Stimulated activated CD4-positive, alpha-beta T cell treated with anti-CD3 and anti-CD28 coated beads, Interleukin-4, amount 100 ng/mL, for 48 hours (primary cell): ENCODE measurements around the gene IRF2BP1.
A peak's percentile ranks its signal among the peaks of the same experiment; 100 is the strongest.

Source experiments
- DNase-seq, 2 donors: peaks; one replicate each; pipeline ENCODE4 v3.0.0-alpha.2; 2020; ENCODE audit warnings: low read depth in 2 of 2

The IRF2BP1 gene

DNA sequence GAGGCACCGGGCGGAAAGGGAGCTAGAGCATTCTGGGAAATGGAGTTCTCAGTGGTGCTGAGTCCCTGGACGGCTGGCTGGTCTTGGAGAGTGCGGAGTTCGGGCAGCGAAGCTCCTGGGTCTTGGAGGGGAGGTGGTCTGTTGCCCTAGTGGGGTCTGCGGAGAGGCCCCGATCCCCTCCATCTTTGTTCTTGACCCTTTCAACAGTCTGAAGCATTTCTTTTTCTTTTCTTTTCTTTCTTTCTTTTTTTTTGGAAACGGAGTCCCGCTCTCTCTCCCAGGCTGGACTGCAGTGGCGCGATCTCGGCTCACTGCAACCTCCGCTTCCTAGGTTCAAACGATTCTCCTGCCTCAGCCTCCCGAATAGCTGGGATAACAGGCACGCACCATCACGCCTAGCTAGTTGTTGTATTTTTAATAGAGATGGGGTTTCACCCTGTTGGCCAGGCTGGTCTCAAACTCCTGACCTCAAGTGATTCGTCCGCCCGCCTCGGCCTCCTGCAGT, 22.6 kb downstream of the IRF2BP1 start:
- DNase-seq, result no peak

DNA sequence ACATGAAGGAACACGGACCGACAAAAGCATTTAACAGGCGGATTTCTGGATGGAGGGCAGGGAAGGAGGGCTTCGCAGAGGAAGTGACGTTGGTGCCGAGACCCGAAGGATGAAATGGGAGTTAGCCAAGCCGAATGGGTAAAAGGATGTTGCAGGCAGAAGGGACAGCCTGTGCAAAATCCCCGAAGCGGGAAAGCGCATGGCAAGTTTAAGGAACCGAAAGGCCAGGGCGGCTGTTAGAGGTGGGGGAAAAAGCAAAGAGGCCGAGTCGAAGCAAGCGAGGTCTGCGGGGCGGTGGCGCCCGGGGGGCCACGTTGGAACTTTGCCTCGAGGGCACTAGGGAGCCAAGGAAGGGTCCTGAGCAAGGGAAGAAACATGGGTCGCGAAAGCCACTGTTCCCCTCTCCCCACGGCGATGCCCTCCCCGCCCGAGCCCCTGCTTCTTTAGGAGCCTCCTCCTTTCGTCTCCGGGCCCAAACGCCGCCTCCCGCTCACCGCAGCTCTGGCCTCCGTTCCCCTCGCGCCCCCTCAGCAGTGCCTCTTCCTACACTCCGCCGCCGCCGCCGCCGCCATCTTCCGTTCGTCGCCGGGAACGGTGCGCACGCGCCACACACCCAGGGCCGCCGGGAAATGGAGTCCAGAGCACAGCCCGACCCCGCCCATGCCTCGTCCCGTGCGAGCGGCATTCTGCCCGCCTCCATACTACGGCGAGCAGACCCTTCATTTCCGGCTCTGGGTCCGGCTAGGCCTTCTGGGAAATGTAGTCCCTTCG, 23.2 kb downstream of the IRF2BP1 start, which contains the start of gene SYMPK:
SYMPK (minus strand) TSS at position 584 of the 771 bp plus-strand sequence. CDS start 8,652 bp downstream, outside the sequence.
- peak; percentile 98 to 99 for DNase-seq

DNA sequence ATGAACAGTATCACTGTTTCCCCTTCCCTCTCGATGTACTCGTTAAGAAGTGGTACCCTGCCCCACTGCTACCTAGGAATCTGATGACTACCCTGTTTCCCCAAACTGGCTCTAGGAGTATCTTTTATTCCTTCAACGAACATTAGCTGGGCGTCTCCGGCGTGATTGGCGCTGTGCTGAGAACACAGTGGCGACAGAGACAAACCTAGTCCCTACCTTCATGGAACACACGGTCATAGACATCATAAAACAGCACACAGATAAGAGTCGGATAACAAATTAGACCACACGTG, 23.7 kb downstream of the IRF2BP1 start:
- no peak for DNase-seq

DNA sequence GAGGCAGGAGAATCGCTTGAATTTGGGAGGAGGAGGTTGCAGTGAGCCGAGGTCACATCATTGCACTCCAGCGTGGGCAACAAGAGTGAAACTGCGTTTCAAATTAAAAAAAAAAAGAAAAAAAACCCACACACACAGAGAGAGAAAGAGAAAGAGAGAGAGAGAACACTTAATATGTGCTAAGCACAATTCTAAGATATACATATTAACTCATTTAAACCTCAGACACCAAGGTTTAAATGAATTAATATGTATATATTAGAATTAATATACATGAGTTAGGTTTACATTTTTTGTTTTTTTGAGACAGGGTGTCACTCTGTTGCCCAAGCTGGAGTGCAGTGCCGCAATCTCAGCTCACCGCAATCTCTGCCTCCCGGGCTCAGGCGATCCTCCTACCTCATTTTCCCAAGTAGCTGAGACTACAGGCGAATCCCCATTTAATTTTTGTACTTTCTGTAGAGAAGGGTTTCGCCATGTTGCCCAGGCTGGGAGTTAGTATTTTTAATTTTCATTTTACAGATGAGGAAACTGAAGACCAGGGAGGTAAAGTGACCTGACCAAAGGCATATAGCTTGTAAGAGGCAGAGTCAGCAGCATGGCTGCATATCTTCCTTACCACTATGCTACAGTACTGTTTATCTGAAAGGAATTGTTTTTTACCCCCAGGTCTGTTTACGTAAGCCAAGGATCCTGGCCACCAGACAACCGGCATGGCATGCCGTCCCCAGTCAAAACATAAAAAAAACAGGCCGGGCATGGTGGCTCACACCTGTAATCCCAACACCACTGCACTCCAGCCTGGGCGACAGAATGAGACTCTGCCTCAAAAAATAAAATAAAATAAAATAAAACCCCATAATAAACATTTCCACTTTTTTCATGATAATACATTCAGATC, 25.3 kb downstream of the IRF2BP1 start:
- no peak for DNase-seq

DNA sequence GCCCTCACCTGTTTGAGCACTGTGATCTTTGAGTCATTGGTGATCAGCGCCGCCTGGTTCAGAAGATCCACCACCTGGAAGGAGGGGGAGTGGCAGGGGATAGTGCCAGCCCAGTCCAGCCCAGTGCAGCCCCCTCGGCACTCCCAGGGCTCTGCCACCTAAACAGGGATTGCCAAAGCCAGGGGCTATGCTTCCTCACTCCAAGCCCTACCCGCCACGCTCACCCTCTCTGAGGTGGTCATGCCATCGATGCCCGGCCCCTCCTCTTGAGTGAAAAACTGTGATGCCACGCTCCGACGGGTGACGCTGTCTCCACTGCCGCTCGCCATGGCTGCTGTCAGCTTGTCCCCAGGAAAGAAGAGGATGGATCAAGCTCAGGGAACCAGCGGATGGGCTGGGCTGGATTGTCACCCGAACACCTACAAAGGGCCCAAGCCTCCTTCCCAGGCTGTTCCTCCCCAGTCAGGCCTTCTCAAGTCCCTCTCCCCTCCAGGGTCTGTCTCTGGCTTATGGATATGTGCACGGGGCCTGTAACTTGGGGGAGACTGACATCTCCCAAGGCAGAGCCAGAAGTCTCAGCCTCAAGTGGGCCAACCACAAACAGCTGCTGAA, 31.7 kb downstream of the IRF2BP1 start:
- DNase-seq, result no peak

DNA sequence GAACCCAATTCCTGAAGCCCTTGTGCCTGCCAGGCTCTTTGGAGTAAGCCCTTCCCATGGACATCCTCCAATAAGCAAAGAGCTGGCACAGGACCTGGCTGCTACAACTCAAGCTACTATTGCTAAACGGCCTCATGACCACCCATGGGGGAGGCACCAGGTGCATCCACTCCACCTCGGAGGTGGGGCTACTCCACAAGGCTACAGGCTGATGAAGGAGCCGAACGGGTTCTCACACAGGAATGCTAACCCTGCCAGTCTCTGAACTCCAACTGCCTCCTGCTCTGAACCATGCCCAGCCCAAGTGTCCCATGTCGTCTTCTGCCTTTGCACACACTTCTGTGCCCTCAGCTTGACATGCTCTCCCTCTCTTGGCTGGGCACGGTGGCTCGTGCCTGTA, 33.0 kb downstream of the IRF2BP1 start:
- DNase-seq, result no peak

DNA sequence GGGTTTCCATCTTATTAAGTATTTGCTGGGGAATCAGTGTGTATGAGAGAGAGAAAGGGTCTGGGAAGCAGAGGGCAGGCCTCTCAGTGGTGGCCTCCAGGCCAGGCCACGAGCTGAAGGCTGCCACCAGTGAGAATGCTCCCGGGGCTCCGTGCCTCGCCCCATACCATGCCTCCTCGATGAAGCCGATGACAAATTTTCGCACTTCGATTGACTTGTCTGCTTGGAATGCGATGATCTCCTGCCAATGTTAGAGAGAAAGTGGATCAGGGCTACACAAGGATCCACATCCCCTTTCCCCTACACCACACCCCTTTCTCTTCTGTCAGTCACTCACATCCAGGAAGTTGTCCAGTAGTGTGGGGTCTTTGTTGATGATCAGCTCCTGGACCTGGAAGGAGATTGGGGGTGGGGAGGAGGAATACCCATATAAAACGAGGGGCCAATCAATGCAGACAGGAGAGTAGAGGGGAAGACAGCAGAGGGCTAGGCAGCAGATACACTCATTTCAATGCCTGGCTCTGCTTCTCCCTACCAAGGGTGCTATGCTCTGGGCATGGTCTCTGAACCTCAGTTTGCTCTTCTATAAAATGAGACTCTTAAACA, 33.7 kb downstream of the IRF2BP1 start:
- no peak for DNase-seq

DNA sequence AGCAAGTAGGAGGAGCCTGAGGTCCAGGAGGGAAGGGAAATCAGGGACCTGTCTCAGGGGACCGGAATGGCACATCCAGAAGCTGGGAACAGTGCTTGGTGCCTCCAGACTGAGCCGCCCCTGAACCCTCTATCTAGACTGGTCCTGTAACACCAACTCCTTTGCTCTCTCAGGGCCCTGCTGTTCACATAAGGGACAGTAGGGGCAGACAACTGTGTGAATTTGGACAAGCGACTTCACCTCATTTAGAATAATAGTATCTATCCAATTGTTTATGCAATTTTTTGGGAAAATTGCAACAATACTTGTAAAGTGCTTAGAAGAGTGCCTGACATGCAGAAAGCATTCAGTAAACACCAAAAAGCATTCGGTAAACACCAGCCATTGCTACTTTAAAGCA, 37.0 kb downstream of the IRF2BP1 start:
- DNase-seq, result no peak

DNA sequence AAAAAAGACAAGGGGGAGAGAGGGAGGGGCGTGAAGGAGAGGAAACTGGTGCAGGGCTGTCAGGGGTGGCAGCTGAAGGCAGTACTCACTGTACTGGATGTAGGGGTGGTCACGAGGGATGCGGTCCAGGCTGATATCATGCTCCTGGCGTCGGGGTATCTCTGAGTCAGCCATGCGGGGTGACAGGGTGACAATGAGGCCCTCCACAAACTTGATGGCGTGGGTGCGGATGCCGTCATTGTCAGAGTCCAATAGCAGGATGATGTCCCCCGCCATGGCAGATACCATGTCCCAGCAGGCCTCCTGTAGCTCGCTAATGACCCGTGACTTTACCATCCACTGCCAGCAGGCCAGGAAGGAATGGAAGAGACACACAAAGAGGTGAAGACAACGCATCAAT, 38.3 kb downstream of the IRF2BP1 start:
- DNase-seq, result no peak

DNA sequence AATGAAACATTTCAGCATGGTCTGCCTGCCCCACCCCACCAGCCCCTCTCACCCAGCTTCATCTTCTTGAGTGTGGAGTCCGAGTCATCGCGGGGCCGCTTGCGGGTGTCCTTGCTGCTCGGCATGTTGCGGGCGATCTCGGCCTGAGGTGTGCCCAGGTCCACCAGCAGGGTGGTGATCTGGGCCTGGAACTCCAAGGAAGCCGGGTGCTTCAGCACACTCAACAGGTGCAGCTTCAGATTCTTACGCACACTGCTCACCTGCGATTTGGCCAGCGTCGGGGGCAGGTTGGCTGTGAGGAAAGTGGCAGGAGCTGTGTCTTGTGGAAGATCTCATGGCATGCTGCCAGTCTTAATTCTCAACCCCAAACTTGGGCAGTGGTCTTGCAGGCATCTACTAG, 43.7 kb downstream of the IRF2BP1 start:
- no peak for DNase-seq

DNA sequence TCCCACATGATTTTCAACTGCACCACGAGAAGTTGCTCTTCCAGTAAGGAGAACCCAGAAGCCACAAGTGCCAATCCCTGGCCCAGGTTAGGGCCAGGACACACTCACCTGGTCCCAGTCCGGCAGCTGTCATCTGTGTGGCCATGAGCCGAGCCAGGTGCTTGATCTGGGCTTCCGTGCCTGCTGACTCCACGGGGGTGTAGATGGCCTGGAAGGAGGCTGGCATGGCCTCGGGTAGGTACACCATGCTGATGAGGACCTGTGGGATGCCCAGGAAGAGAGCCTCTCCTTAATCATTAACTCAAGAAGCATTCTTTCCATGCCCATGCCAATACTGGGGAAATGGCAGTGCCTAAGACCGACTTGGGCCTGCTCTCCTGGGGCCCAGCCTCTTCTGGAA, 51.0 kb downstream of the IRF2BP1 start:
- no peak for DNase-seq
